Mesenchymal stem cell (in vitro differentiated cells and primary cell): Measurements from ENCODE around the gene AMOT.
A peak's percentile ranks its signal among the peaks of the same experiment; 100 is the strongest.

ENCODE experiments used
- DNase-seq: peaks from one replicate; pipeline ENCODE4 v3.0.0-alpha.2; 2013
- H2AFZ ChIP-seq: one replicate; pipeline ENCODE4 v1.6.1; 2013; ENCODE audit warnings: low read depth, mild to moderate bottlenecking, control low read depth, inconsistent platforms, low read length, moderate library complexity
- H2AK5ac ChIP-seq: 2 replicates; pipeline ENCODE4 v1.6.1; 2013; ENCODE audit warnings: low read length, moderate library complexity, mild to moderate bottlenecking, inconsistent platforms; ENCODE audit not compliant: severe bottlenecking
- H2BK120ac ChIP-seq: one replicate; pipeline ENCODE4 v1.6.1; 2013; ENCODE audit warnings: low read depth, mild to moderate bottlenecking, inconsistent platforms, low read length, moderate library complexity
- H2BK12ac ChIP-seq, 2 experiments: one replicate each; pipeline ENCODE4 v1.6.1; 2013; ENCODE audit warnings: inconsistent platforms in 2 of 2, low read length in 2 of 2, mild to moderate bottlenecking in 2 of 2, moderate library complexity in 2 of 2, control low read depth in 1 of 2
- H2BK15ac ChIP-seq: one replicate; pipeline ENCODE4 v1.6.1; 2013; ENCODE audit warnings: mild to moderate bottlenecking, low read depth, inconsistent platforms; ENCODE audit not compliant: poor library complexity, severe bottlenecking
- H2BK5ac ChIP-seq: 2 replicates; pipeline ENCODE4 v1.6.1; 2013; ENCODE audit warnings: low read depth, mild to moderate bottlenecking, low read length, control low read depth, inconsistent platforms; ENCODE audit not compliant: poor library complexity, severe bottlenecking
- H3K14ac ChIP-seq, 2 experiments: one replicate each; pipeline ENCODE4 v1.6.1; 2013; ENCODE audit warnings: inconsistent platforms in 2 of 2, low read length in 2 of 2, control low read depth in 1 of 2, mild to moderate bottlenecking in 1 of 2, moderate library complexity in 1 of 2
- H3K18ac ChIP-seq, 2 experiments: one replicate each; pipeline ENCODE4 v1.6.1; 2013; ENCODE audit warnings: inconsistent platforms in 2 of 2, low read length in 2 of 2, control low read depth in 1 of 2, low read depth in 1 of 2, mild to moderate bottlenecking in 1 of 2
- H3K23ac ChIP-seq, 2 experiments: one replicate each; pipeline ENCODE4 v1.6.1; 2013; ENCODE audit warnings: inconsistent platforms in 2 of 2, low read length in 2 of 2, mild to moderate bottlenecking in 2 of 2, moderate library complexity in 2 of 2, control low read depth in 1 of 2
- H3K27ac ChIP-seq: 2 replicates; pipeline ENCODE4 v1.5.1; 2013; ENCODE audit warnings: mild to moderate bottlenecking, moderate library complexity, low read length, control low read depth, inconsistent platforms; ENCODE audit not compliant: poor library complexity, severe bottlenecking
- H3K27me3 ChIP-seq, 2 experiments: 2 replicates each; pipeline versions ENCODE4 v1.6.1 to v1.7.0; 2013; ENCODE audit warnings: low read length in 2 of 2, mild to moderate bottlenecking in 2 of 2, moderate library complexity in 2 of 2, control low read depth in 1 of 2, inconsistent platforms in 1 of 2; ENCODE audit not compliant: control insufficient read depth in 1 of 2, insufficient read depth in 1 of 2
- H3K36me3 ChIP-seq, 2 experiments: 2 replicates each; pipeline versions ENCODE4 v1.6.1 to v1.7.0; 2013; ENCODE audit warnings: low read length in 2 of 2, control low read depth in 1 of 2, inconsistent platforms in 1 of 2, low read depth in 1 of 2, mild to moderate bottlenecking in 1 of 2; ENCODE audit not compliant: insufficient read depth in 2 of 2, control insufficient read depth in 1 of 2
- H3K4ac ChIP-seq, 2 experiments: one replicate each; pipeline ENCODE4 v1.6.1; 2013; ENCODE audit warnings: inconsistent platforms in 2 of 2, low read length in 2 of 2, mild to moderate bottlenecking in 2 of 2, moderate library complexity in 2 of 2, control low read depth in 1 of 2, low read depth in 1 of 2
- H3K4me1 ChIP-seq: 2 replicates; pipeline ENCODE4 v1.6.1; 2013; ENCODE audit warnings: low read depth, low read length, control low read depth; ENCODE audit not compliant: control insufficient read depth, insufficient read depth
- H3K4me2 ChIP-seq: 2 replicates; pipeline ENCODE4 v1.6.1; 2013; ENCODE audit warnings: low read length, mild to moderate bottlenecking, inconsistent platforms; ENCODE audit not compliant: poor library complexity, severe bottlenecking
- H3K4me3 ChIP-seq, 2 experiments: 2 replicates each; pipeline versions ENCODE4 v1.5.1 to v1.7.0; 2013; ENCODE audit warnings: low read length in 2 of 2, mild to moderate bottlenecking in 2 of 2, control low read depth in 1 of 2, low read depth in 1 of 2; ENCODE audit not compliant: insufficient read depth in 1 of 2
- H3K79me1 ChIP-seq: replicated peaks from 2 replicates; pipeline ENCODE4 v1.6.1; 2013; ENCODE audit warnings: mild to moderate bottlenecking, control low read depth, low read length, inconsistent platforms; ENCODE audit not compliant: poor library complexity, severe bottlenecking
- H3K9ac ChIP-seq: 2 replicates; pipeline ENCODE4 v1.7.0; 2013; ENCODE audit warnings: mild to moderate bottlenecking, low read length, moderate library complexity
- H3K9me3 ChIP-seq: 2 replicates; pipeline ENCODE4 v1.7.0; 2013; ENCODE audit warnings: mild to moderate bottlenecking, low read length; ENCODE audit not compliant: control insufficient read depth
- H4K8ac ChIP-seq: one replicate; pipeline ENCODE4 v1.6.1; 2013; ENCODE audit warnings: inconsistent platforms, mild to moderate bottlenecking, low read length, moderate library complexity
- H4K91ac ChIP-seq: one replicate; pipeline ENCODE4 v1.6.1; 2013; ENCODE audit warnings: mild to moderate bottlenecking, low read length, inconsistent platforms
- WGBS: methylation state at CpG from one replicate; pipeline ENCODE4 v1.1.7; 2013; ENCODE audit warnings: mixed read lengths; 5-methylcytosine and 5-hydroxymethylcytosine counted together

The AMOT gene

GRCh38 chrX:112830540-112830939, 10.1 kb downstream of the AMOT start:
- no peak for DNase-seq
- H3K23ac ChIP-seq, result no peak overlapping the region
- no peak overlapping the region for H2BK12ac ChIP-seq
- H4K91ac ChIP-seq, result no peak overlapping the region
- no peak overlapping the region for H3K4ac ChIP-seq
- no peak overlapping the region for H3K27ac ChIP-seq
- no peak overlapping the region for H2BK5ac ChIP-seq
- no peak overlapping the region for H4K8ac ChIP-seq
- no peaks in the 10 kb centered on the region for H3K79me1 ChIP-seq
- no peak overlapping the region for H2AFZ ChIP-seq
- H3K4me3 ChIP-seq, result no peak overlapping the region
- peaks cover 0 to 44% of the 10 kb centered on the region in 2 experiments for H3K27me3 ChIP-seq
- no peak overlapping the region for H2BK15ac ChIP-seq
- no peaks in the 10 kb centered on the region for H3K36me3 ChIP-seq
- H3K9me3 ChIP-seq, result no peaks in the 10 kb centered on the region
- no peak overlapping the region for H3K9ac ChIP-seq
- H3K4me2 ChIP-seq, result no peak overlapping the region
- no peak overlapping the region for H2BK120ac ChIP-seq
- no peak overlapping the region for H3K18ac ChIP-seq
- WGBS, result 100% methylated on average over 2 of the region's 3 CpGs
- H2AK5ac ChIP-seq, result no peak overlapping the region
- H3K4me1 ChIP-seq, result peaks cover 5% of the 10 kb centered on the region
- H3K14ac ChIP-seq, result no peak overlapping the region

- no peak overlapping the region for H3K4me2 ChIP-seq
- no peak overlapping the region for H3K14ac ChIP-seq
- no CpG with 5 or more reads among the region's 1 CpG for WGBS
- H3K27ac ChIP-seq, result no peak overlapping the region
- peaks cover 0 to 55% of the 10 kb centered on the region in 2 experiments for H3K27me3 ChIP-seq
- no peak overlapping the region for H3K4me3 ChIP-seq
- H3K9ac ChIP-seq, result no peak overlapping the region
- DNase-seq, result no peak
- no peak overlapping the region for H2BK12ac ChIP-seq
- no peak overlapping the region for H3K4ac ChIP-seq
- no peak overlapping the region for H3K23ac ChIP-seq
- H4K8ac ChIP-seq, result no peak overlapping the region
- no peak overlapping the region for H3K18ac ChIP-seq
- no peaks in the 10 kb centered on the region for H3K4me1 ChIP-seq
- peaks cover 0 to 9% of the 10 kb centered on the region in 2 experiments for H3K36me3 ChIP-seq
- no peak overlapping the region for H2BK5ac ChIP-seq
- H4K91ac ChIP-seq, result no peak overlapping the region
- H2AK5ac ChIP-seq, result no peak overlapping the region
- H3K79me1 ChIP-seq, result no peaks in the 10 kb centered on the region
- H2BK120ac ChIP-seq, result no peak overlapping the region
- H3K9me3 ChIP-seq, result no peaks in the 10 kb centered on the region
- no peak overlapping the region for H2AFZ ChIP-seq
- H2BK15ac ChIP-seq, result no peak overlapping the region
Observed at GRCh38 chrX:112827292-112827903, 13.2 kb downstream of the AMOT start.

GRCh38 chrX:112826023-112826422, 14.6 kb downstream of the AMOT start:
- H3K27me3 ChIP-seq, result peaks cover 0 to 60% of the 10 kb centered on the region in 2 experiments

GRCh38 chrX:112822892-112823291, 17.7 kb downstream of the AMOT start:
- Histone ChIP-seq H3K9ac (no peak overlapping the region), H2BK120ac (no peak overlapping the region), H4K8ac (no peak overlapping the region), H3K23ac (no peak overlapping the region), H2BK15ac (no peak overlapping the region), H3K27me3 (peaks cover 0 to 54% of the 10 kb centered on the region in 2 experiments), H3K4me1 (peaks cover 9% of the 10 kb centered on the region), H2AFZ (no peak overlapping the region), H3K79me1 (no peaks in the 10 kb centered on the region), H2BK5ac (no peak overlapping the region), H3K36me3 (peaks cover 0 to 13% of the 10 kb centered on the region in 2 experiments), H3K18ac (no peak overlapping the region), H3K4me3 (no peak overlapping the region), H3K14ac (no peak overlapping the region), H3K4me2 (no peak overlapping the region), H3K27ac (no peak overlapping the region), H3K9me3 (no peaks in the 10 kb centered on the region), H2BK12ac (no peak overlapping the region), H3K4ac (no peak overlapping the region), H2AK5ac (no peak overlapping the region), H4K91ac (no peak overlapping the region)
- DNase-seq, result no peak
- WGBS, result 74% methylated on average over 7 of the region's 7 CpGs

More at GRCh38 chrX:112826023-112826422, 14.6 kb downstream of the AMOT start:
- Histone ChIP-seq H2AK5ac (no peak overlapping the region), H3K36me3 (peaks cover 0 to 13% of the 10 kb centered on the region in 2 experiments), H3K4me3 (no peak overlapping the region), H3K14ac (no peak overlapping the region), H3K4me2 (no peak overlapping the region), H3K23ac (no peak overlapping the region), H3K4me1 (no peaks in the 10 kb centered on the region), H2AFZ (no peak overlapping the region), H3K9me3 (no peaks in the 10 kb centered on the region), H2BK120ac (no peak overlapping the region), H3K18ac (no peak overlapping the region), H3K27ac (no peak overlapping the region), H3K79me1 (no peaks in the 10 kb centered on the region), H3K9ac (no peak overlapping the region), H4K8ac (no peak overlapping the region), H2BK15ac (no peak overlapping the region), H2BK12ac (no peak overlapping the region), H3K4ac (no peak overlapping the region), H2BK5ac (no peak overlapping the region), H4K91ac (no peak overlapping the region)
- peak; percentile 41 for DNase-seq
